Measurements from ENCODE around the gene PGM2L1. TPM values are rescaled to one million over a fixed set of nuclear protein-coding genes. Genes with fewer than 3 reads are reported as not detected.
A peak's percentile ranks its signal among the peaks of the same experiment; 100 is the strongest.

PGM2L1 gene
- total RNA-seq (10 to 100 TPM in 1 of 4 donors, 1 to 10 TPM in 3; 7.6 to 13.4 (median 8.9) TPM), polyA plus RNA-seq (1 to 10 TPM; 1.2 to 5.4 (median 2.8) TPM)

DNA sequence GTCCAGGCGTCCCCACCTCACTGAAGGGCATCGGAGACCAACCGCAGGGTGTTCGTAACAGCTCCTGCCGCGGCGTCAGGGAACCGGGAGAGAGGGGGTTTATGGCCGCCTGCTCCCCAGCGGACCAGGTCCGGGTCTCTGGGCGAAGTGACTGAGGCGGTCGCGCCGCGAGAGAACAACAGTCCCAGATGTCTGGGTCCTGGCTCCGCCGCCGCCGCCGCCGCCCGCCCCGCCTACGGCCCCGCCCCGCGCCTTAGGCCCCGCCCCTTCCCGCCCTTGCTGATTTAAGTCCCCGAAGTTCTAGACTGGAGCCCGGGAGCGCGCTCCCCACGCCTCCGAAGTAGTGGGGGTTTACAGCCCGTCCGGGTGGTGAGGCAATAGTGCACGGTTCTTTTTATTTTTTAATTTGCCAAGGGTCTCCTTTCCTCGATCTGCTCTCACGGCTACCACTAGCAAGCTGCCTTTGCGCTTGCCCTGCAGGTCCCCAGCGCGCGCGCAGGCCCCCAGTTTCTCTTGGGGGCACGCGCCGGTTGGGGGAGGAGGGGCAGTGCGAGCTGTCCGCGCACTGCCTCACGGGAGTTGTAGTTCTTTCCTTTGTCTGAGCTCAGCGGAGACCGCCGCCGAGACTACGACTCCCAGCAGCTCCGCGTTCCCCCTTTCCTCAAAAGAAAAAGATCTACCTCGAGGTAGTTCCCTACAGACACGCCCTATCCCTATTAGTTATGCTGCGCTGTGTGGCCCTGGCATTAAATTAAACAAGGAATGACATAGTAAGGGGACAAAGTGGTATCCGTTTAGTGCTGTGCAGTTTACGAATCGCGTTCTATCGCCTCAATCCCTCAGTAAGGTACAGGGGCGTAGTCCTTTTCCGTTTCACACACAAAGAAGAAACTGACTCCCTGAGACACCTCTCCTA, at the start of gene PGM2L1:
PGM2L1 (minus strand) TSS at position 190 of the 916 bp plus-strand sequence. CDS start 272 bp downstream, outside the sequence.
- intact Hi-C loops (cut with DNase I) = loop anchor here (5.0 kb wide), 4 partner anchors 141 to 636 kb away; partner anchors contain the start of genes POLD3, RAB6A and RNF169
- Histone ChIP-seq H3K4me3 (peak within 1 kb of the TSS; percentile 85 to 89 (median 86)), H3K4me1 (peaks cover 0 to 7% (median 6%) of the 10 kb centered on the region in 4 donors), H3K27ac (peak within 1 kb of the TSS; percentile 89 to 93 (median 92)), H3K9me3 (no peaks in the 10 kb centered on the region), H3K36me3 (no peaks in the 10 kb centered on the region), H3K27me3 (no peaks in the 10 kb centered on the region)
- TF ChIP-seq POLR2AphosphoS5 (IDR thresholded peaks at IDR 0.05) (peak; percentile 50 to 74 (median 72)), EP300 (IDR thresholded peaks at IDR 0.05) (peak in 1 of 4 donors; percentile 13), POLR2A (IDR thresholded peaks at IDR 0.05) (peak in 1 of 2 donors; percentile 24)
- TF ChIP-seq, protein P1, sequence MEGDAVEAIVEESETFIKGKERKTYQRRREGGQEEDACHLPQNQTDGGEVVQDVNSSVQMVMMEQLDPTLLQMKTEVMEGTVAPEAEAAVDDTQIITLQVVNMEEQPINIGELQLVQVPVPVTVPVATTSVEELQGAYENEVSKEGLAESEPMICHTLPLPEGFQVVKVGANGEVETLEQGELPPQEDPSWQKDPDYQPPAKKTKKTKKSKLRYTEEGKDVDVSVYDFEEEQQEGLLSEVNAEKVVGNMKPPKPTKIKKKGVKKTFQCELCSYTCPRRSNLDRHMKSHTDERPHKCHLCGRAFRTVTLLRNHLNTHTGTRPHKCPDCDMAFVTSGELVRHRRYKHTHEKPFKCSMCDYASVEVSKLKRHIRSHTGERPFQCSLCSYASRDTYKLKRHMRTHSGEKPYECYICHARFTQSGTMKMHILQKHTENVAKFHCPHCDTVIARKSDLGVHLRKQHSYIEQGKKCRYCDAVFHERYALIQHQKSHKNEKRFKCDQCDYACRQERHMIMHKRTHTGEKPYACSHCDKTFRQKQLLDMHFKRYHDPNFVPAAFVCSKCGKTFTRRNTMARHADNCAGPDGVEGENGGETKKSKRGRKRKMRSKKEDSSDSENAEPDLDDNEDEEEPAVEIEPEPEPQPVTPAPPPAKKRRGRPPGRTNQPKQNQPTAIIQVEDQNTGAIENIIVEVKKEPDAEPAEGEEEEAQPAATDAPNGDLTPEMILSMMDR (IDR thresholded peaks at IDR 0.05) = no peak
- DNase-seq = peak; percentile 97
- 0% methylated on average over 71 of the region's 71 CpGs for WGBS, 2 donors

DNA sequence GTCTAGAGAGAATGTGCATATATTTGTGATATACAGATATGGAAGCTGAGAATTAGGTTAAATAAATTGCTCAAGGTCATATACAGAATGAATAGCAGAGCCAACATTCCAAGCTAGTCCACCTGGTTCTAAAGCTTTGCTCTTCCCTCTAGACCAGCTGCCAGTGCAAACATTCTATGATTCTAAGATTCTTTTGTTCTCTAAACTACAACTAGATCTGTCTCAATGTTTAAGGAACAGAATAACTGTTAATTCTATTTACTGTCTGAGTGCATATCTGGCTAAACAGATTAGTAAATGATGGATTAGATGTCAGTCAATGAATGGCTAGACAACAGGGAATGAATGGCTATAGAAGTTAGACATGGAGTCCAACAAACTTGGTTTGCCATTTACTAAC, 49.5 kb upstream of the PGM2L1 start:
- TF ChIP-seq, protein P1 (IDR thresholded peaks at IDR 0.05) = no peak
- TF ChIP-seq POLR2AphosphoS5 (IDR thresholded peaks at IDR 0.05) (no peak), POLR2A (IDR thresholded peaks at IDR 0.05) (no peak), EP300 (IDR thresholded peaks at IDR 0.05) (no peak)
- Histone ChIP-seq H3K27ac (no peak overlapping the region), H3K4me1 (peaks cover 0 to 13% (median 11%) of the 10 kb centered on the region in 4 donors), H3K27me3 (no peaks in the 10 kb centered on the region), H3K4me3 (no peak overlapping the region), H3K9me3 (no peaks in the 10 kb centered on the region), H3K36me3 (no peaks in the 10 kb centered on the region)
- no peak for DNase-seq
- intact Hi-C loops (cut with DNase I) = loop anchor here (2.0 kb wide), 1 partner anchor 191 kb away; no protein-coding TSS in a partner anchor

DNA sequence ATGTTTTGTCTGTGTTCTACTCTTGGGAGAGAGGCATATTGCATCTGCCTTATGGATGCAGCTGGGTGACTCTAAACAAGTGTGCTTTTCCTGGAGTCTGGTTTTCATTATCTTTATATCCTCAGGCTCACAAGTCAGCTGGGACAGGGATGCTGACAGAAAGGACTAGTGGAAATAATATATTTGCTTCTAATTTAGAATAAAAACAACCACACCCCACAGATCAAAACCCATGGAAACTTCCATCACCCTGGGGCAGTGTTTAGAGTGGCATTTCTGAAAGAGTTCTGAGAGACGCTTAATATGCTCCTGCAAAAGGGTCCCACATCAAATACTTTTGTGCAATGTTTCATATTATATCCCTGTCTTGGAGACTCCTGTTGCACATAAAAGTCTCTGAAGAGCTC, 48.3 kb upstream of the PGM2L1 start:
- DNase-seq = no peak
- Histone ChIP-seq H3K27ac (no peak overlapping the region), H3K4me3 (no peak overlapping the region), H3K27me3 (no peaks in the 10 kb centered on the region), H3K9me3 (no peaks in the 10 kb centered on the region), H3K36me3 (no peaks in the 10 kb centered on the region), H3K4me1 (peaks cover 0 to 16% (median 11%) of the 10 kb centered on the region in 4 donors)
- 75 to 92% methylated on average over 1 of the region's 1 CpG for WGBS, 2 donors
- TF ChIP-seq EP300 (IDR thresholded peaks at IDR 0.05) (no peak), POLR2AphosphoS5 (IDR thresholded peaks at IDR 0.05) (no peak), POLR2A (IDR thresholded peaks at IDR 0.05) (no peak)
- TF ChIP-seq, protein P1 (IDR thresholded peaks at IDR 0.05) = no peak
- intact Hi-C loops (cut with DNase I) = no loop called here

DNA sequence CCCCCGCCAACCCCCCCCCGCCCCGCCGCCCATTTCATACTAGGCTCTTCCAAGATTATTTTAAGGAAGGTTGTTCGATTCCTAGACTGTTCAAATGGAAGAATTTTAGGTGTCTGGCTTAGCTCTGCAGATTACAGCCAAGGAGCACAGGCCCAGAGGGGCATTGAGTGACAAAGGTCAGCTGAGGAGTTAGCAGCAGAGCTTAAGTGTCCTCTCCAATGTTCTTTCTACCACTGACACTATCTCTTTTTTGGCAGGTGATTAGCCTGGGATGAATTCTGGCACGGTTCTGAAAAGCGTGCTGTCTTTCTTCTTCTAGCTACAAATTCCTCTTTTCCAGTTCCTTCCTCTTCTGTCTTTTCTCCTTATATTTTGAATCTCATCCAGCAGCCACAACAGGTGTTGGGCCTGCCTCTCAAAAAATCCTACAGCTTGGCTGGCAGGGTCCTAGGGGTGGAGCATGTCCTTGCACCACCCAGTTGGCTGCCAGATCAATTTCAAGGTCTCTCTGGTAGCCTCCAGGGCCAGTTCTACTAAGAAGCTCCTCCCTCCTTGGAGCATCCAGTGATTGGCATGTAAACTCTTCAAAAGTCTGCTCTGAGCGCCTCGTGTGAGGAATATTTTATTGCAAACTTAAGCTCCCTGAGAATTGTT, 46.1 kb upstream of the PGM2L1 start:
- TF ChIP-seq POLR2A (IDR thresholded peaks at IDR 0.05) (no peak), EP300 (IDR thresholded peaks at IDR 0.05) (no peak), POLR2AphosphoS5 (IDR thresholded peaks at IDR 0.05) (no peak)
- TF ChIP-seq, protein P1 (IDR thresholded peaks at IDR 0.05) = no peak
- intact Hi-C loops (cut with DNase I) = no loop called here
- H3K27me3 ChIP-seq = no peaks in the 10 kb centered on the region
- WGBS, 2 donors = 31 to 78% methylated on average over 9 of the region's 9 CpGs
- H3K4me1 ChIP-seq = peaks cover 0 to 16% (median 11%) of the 10 kb centered on the region in 4 donors
- H3K27ac ChIP-seq = no peak overlapping the region
- H3K9me3 ChIP-seq = no peaks in the 10 kb centered on the region
- no peak overlapping the region for H3K4me3 ChIP-seq
- no peak for DNase-seq
- H3K36me3 ChIP-seq = no peaks in the 10 kb centered on the region
